ENCODE data around the gene CALY.
A peak's percentile ranks its signal among the peaks of the same experiment; 100 is the strongest.

The CALY gene

GRCh38 chr10:133337370-133337725 is 652 bp upstream of the CALY start (continued):
- no peak for TF ChIP-seq EGR2 (tag by site-specific recombination; IDR thresholded peaks at IDR 0.05; ENCODE audit: low read depth)
- no peak for TF ChIP-seq ZNF335 (tag by site-specific recombination; conservative IDR thresholded peaks at IDR 0.05)
- no peak for TF ChIP-seq ZNF112 (tag by site-specific recombination; IDR thresholded peaks at IDR 0.05)
- TF ChIP-seq ZNF155 (tag by site-specific recombination; IDR thresholded peaks at IDR 0.05), result peak; percentile 3; the same call in 1 of the 2 replicates
- no peak for TF ChIP-seq AEBP2 (tag by site-specific recombination; IDR thresholded peaks at IDR 0.05; ENCODE audit: borderline replicate concordance)
- no peak for TF ChIP-seq ZNF132 (tag by site-specific recombination; IDR thresholded peaks at IDR 0.05; ENCODE audit: borderline replicate concordance)
- TF ChIP-seq ZNF148 (tag by site-specific recombination; IDR thresholded peaks at IDR 0.05; ENCODE audit: borderline replicate concordance), result 0 out of 2 replicates have a peak, but pooled peaks have one; percentile 13
- no peak for TF ChIP-seq ZFHX2 (tag by site-specific recombination; conservative IDR thresholded peaks at IDR 0.05)
- 0 out of 2 replicates have a peak, but pooled peaks have one; percentile 9 for TF ChIP-seq ZNF416 (tag by site-specific recombination; IDR thresholded peaks at IDR 0.05)
- TF ChIP-seq ZNF707 (tag by site-specific recombination; IDR thresholded peaks at IDR 0.05), result peak; percentile 56; the same call in 1 of the 2 replicates
- 0 out of 2 replicates have a peak, but pooled peaks have one; percentile 10 for TF ChIP-seq ZNF18 (tag by site-specific recombination; IDR thresholded peaks at IDR 0.05)
- TF ChIP-seq ZNF510 (tag by site-specific recombination; IDR thresholded peaks at IDR 0.05; ENCODE audit: insufficient replicate concordance), result no peak
- peak; percentile 20; the same call in 1 of the 2 replicates for TF ChIP-seq ZNF133 (tag by site-specific recombination; IDR thresholded peaks at IDR 0.05)
- TF ChIP-seq ZSCAN4 (tag by site-specific recombination; IDR thresholded peaks at IDR 0.05), result 0 out of 2 replicates have a peak, but pooled peaks have one; percentile 5
- TF ChIP-seq ZNF280D (tag by site-specific recombination; IDR thresholded peaks at IDR 0.05), result no peak
- no peak for TF ChIP-seq BCL6B (tag by site-specific recombination; IDR thresholded peaks at IDR 0.05)
- no peak for TF ChIP-seq ZFP37 (tag by site-specific recombination; IDR thresholded peaks at IDR 0.05)
- no peak for TF ChIP-seq ZBTB7A (tag by site-specific recombination; IDR thresholded peaks at IDR 0.05; ENCODE audit: low read depth)
- no peak for TF ChIP-seq ZNF555 (tag by site-specific recombination; conservative IDR thresholded peaks at IDR 0.05)
- no peak for TF ChIP-seq ZNF341 (tag by site-specific recombination; IDR thresholded peaks at IDR 0.05; ENCODE audit: low read depth)
- TF ChIP-seq ZNF433 (tag by site-specific recombination; IDR thresholded peaks at IDR 0.05; ENCODE audit: low read depth), result no peak
- no peak for TF ChIP-seq BCL11B (tag by site-specific recombination; IDR thresholded peaks at IDR 0.05; ENCODE audit: low read depth)
- TF ChIP-seq ZNF692 (tag by site-specific recombination; IDR thresholded peaks at IDR 0.05), result no peak
- no peak for TF ChIP-seq ZBTB26 (tag by site-specific recombination; optimal IDR thresholded peaks at IDR 0.05)
- no peak for TF ChIP-seq ZNF768 (tag by site-specific recombination; IDR thresholded peaks at IDR 0.05)
- TF ChIP-seq ZNF558 (tag by site-specific recombination; IDR thresholded peaks at IDR 0.05), result no peak
